ENCODE data around the gene CACNA1A. TPM values are rescaled to one million over a fixed set of nuclear protein-coding genes. Genes with fewer than 3 reads are reported as not detected.

Gene CACNA1A
- total RNA-seq, 1 donor, result 0.21 TPM

GRCh38 chr19:13220847-13221246 lies 285.4 kb downstream of the CACNA1A start:
- Histone ChIP-seq H3K9me3 (ENCODE audit: low read depth, low read length) (no peaks in the 10 kb centered on the region), H3K27me3 (ENCODE audit: insufficient read depth, low read length) (no peaks in the 10 kb centered on the region), H3K4me1 (ENCODE audit: insufficient read depth, low read length) (peaks cover 1% of the 10 kb centered on the region), H3K4me3 (ENCODE audit: low read length) (no peak overlapping the region)

- Histone ChIP-seq H3K27me3 (ENCODE audit: insufficient read depth, low read length) (no peaks in the 10 kb centered on the region), H3K4me3 (ENCODE audit: low read length) (no peak overlapping the region), H3K9me3 (ENCODE audit: low read depth, low read length) (no peaks in the 10 kb centered on the region), H3K4me1 (ENCODE audit: insufficient read depth, low read length) (peaks cover 7% of the 10 kb centered on the region)
Measured at GRCh38 chr19:13215572-13216380, 290.5 kb downstream of the CACNA1A start.

DNA sequence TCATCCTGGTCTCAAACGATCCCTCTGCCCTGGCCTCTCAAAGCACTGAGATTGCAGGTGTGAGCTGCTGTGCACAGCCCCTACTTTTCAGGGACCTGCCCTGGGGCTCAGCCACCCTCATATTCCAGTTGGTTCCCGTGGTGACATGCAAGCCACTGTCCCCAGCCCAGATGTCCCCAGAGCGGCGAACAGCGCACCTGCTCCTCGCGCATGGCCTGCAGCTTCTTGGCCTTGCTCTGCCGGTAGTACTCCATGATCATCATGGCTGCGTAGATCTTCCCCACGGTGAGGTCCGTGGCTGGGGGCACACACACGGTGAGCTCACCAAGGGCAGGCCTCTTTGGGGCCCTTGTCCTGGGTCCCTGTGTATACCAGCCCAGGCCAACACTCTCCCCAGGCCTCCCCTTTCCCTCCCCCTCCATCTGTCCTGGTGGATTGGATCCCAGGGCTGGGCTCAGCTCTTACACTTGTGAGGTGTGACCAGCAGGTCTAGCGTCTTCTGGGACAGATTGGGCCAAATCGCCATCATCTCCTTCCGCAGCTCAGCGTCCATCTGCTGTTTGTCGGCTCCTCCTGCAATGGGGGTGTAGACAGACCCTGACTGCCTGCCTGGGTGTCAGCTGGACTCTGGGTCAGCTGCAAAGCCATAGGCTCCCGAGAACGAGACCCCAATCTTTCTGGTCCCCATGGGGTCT lies 292.1 kb downstream of the CACNA1A start:
- peaks cover 17% of the 10 kb centered on the region for H3K4me1 ChIP-seq (ENCODE audit: insufficient read depth, low read length)
- H3K9me3 ChIP-seq (ENCODE audit: low read depth, low read length), result no peaks in the 10 kb centered on the region
- no peak overlapping the region for H3K4me3 ChIP-seq (ENCODE audit: low read length)
- no peaks in the 10 kb centered on the region for H3K27me3 ChIP-seq (ENCODE audit: insufficient read depth, low read length)

- Histone ChIP-seq H3K9me3 (ENCODE audit: low read depth, low read length) (no peaks in the 10 kb centered on the region), H3K27me3 (ENCODE audit: insufficient read depth, low read length) (no peaks in the 10 kb centered on the region), H3K4me3 (ENCODE audit: low read length) (no peak overlapping the region), H3K4me1 (ENCODE audit: insufficient read depth, low read length) (peaks cover 24% of the 10 kb centered on the region)
Measured at GRCh38 chr19:13212759-13213330, 293.4 kb downstream of the CACNA1A start.

DNA sequence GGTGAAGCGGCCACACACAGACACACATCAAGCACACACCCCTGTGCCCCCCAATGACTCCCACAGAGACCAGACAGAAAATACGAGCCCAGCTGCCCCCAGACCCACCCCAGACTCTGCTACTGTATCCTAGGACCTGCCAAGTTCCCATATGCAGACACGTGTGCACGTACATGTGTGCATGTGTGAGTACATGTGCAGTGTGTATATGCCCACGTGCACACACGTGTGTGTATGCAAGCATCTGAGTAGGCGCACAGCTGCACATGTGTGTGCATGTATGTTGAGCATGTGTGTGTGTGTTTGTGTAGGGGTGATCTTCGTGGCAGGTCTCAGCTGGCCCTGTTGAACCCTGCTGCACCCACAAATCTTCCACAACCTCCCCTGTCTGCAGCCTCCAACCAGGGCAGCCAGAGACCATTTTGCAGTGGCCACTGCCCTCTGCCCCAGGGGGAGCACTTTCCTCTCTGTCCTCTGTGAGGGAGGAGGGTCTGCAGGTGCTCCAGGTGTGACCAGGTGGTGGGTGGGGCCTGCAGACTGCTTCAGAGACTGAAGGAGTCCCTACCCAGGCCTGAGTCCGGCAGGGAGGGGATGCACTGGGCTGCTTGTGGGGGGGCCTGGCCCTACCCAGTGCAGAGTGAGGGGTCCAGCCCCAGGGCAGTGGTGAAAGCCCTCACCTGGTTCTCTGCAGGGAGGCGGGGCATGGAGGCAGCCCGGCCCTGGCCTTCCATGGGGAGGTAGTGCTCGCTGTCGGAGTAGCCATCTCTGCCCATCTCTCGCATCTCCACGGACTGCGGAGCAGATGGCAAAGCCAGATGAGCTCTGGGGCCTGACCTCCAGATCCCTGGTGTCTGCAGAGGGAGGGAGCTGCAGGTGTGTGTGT lies 294.6 kb downstream of the CACNA1A start:
- no peak overlapping the region for H3K4me3 ChIP-seq (ENCODE audit: low read length)
- no peaks in the 10 kb centered on the region for H3K27me3 ChIP-seq (ENCODE audit: insufficient read depth, low read length)
- H3K4me1 ChIP-seq (ENCODE audit: insufficient read depth, low read length), result peaks cover 28% of the 10 kb centered on the region
- no peaks in the 10 kb centered on the region for H3K9me3 ChIP-seq (ENCODE audit: low read depth, low read length)

DNA sequence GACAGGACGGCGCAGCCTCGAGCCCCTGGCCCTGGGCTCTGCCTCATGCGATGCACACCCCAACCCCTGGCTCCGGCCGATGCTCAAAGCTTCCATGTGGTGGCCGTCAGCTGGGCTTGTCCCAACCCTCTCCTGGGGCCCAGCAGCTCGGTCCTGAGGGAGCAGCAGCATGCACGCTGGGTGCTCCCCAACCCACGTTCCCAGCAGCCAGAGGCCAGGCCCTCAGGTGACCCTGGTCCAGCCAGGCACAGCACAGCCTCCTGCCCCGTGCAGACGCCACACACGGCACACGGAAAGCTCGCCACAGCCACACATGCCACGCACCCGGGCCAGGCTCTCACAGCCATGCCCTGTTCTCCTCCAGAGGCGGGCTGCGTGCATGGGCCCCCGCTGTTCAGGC lies 295.3 kb downstream of the CACNA1A start:
- no peaks in the 10 kb centered on the region for H3K27me3 ChIP-seq (ENCODE audit: insufficient read depth, low read length)
- no peak overlapping the region for H3K4me3 ChIP-seq (ENCODE audit: low read length)
- no peaks in the 10 kb centered on the region for H3K9me3 ChIP-seq (ENCODE audit: low read depth, low read length)
- H3K4me1 ChIP-seq (ENCODE audit: insufficient read depth, low read length), result peaks cover 27% of the 10 kb centered on the region

- Histone ChIP-seq H3K27me3 (ENCODE audit: insufficient read depth, low read length) (no peaks in the 10 kb centered on the region), H3K4me1 (ENCODE audit: insufficient read depth, low read length) (peaks cover 24% of the 10 kb centered on the region), H3K9me3 (ENCODE audit: low read depth, low read length) (no peaks in the 10 kb centered on the region), H3K4me3 (ENCODE audit: low read length) (no peak overlapping the region)
Measured at GRCh38 chr19:13210339-13210775, 295.9 kb downstream of the CACNA1A start.

DNA sequence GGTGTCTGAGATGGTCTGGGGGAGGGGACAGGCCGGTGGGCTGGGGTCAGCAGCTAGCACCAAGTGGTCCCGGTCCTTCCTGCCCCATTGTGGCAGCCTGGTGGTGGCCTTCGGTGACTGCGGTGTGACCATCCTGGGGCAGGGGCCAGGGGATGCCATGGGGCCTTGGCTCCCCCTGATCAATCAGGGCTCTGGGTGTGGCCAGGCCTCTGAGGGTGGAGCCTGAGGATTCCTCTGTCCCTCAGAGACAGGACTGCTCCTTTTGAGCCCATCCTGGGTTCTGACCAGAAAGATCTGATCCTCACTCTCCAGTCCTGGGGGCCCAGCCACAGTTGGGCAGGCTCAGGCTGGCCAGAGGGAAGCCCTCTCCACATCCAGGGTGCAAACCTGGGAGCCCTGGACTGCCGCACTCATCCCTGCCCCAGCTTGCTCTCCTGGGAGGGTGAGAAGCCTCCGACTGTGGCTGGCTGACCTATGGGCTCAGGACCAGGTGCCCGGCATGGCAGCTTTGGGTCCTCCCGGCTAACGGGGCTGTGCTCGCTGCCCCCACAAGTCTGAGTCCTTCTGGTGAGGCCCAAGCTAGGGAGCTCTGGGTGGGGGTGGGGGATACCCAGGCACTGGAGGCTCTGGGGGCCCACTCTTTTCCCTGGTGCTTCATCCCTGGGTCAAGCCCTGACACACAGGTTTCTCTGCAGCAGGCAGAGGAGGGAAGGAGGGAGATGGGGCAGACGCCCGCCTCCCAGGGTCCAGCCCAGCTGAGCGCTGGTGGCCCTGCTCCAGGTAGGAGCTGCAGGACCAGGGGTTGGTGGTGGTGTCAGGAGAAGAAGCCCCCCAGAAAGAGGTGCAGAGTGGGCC lies 296.6 kb downstream of the CACNA1A start:
- Histone ChIP-seq H3K27me3 (ENCODE audit: insufficient read depth, low read length) (no peaks in the 10 kb centered on the region), H3K4me3 (ENCODE audit: low read length) (no peak overlapping the region), H3K4me1 (ENCODE audit: insufficient read depth, low read length) (peaks cover 24% of the 10 kb centered on the region), H3K9me3 (ENCODE audit: low read depth, low read length) (no peaks in the 10 kb centered on the region)

DNA sequence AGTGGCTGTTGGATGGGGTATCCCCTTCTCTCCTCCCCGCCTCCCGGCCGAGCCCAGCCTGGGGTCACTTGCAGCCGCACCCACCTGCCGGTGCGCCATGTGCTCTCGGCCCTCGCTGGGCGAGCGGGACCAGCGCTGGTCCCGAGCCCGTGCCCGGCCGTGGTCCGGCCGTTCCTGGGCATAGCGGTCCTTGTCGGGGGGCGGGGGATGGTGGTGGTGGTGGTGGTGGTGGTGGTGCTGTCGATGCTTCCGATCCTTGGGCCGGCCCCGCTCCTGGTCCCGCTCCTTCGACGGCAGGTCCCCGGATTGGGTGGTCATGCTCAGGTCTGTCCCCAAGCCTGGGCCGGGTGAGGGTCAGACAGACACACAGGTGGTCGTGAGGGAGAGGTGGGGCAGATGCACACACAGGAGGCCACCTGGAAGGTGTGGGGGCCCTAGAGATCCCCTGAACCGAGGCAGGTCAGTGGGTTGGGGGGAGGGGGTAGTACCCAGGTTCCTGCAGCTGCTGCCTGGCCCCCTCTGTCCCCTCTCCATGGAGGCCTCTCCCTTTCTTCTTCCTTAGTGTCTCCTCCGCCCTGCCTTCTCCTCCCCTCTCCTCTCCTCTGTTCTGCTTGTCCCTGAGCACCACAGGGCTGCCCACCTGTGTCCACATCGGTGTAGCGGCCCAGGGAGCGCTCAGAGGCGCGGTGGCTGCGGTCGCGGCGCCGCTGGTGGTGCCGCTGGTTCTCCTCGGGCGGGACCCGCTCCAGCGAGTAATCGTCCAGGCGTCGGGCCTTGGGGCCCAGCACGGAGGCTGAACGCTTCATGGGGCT lies 297.4 kb downstream of the CACNA1A start:
- Histone ChIP-seq H3K9me3 (ENCODE audit: low read depth, low read length) (no peaks in the 10 kb centered on the region), H3K4me3 (ENCODE audit: low read length) (peak overlapping the region; percentile 29), H3K4me1 (ENCODE audit: insufficient read depth, low read length) (peaks cover 24% of the 10 kb centered on the region), H3K27me3 (ENCODE audit: insufficient read depth, low read length) (no peaks in the 10 kb centered on the region)

- Histone ChIP-seq H3K4me3 (ENCODE audit: low read length) (peak overlapping the region; percentile 29), H3K4me1 (ENCODE audit: insufficient read depth, low read length) (peaks cover 24% of the 10 kb centered on the region), H3K27me3 (ENCODE audit: insufficient read depth, low read length) (no peaks in the 10 kb centered on the region), H3K9me3 (ENCODE audit: low read depth, low read length) (no peaks in the 10 kb centered on the region)
Measured at GRCh38 chr19:13207846-13208671, 298.2 kb downstream of the CACNA1A start.

- peaks cover 24% of the 10 kb centered on the region for H3K4me1 ChIP-seq (ENCODE audit: insufficient read depth, low read length)
- H3K4me3 ChIP-seq (ENCODE audit: low read length), result peak overlapping the region; percentile 26
- no peaks in the 10 kb centered on the region for H3K27me3 ChIP-seq (ENCODE audit: insufficient read depth, low read length)
- H3K9me3 ChIP-seq (ENCODE audit: low read depth, low read length), result no peaks in the 10 kb centered on the region
Measured at GRCh38 chr19:13207237-13207845, 298.9 kb downstream of the CACNA1A start.

DNA sequence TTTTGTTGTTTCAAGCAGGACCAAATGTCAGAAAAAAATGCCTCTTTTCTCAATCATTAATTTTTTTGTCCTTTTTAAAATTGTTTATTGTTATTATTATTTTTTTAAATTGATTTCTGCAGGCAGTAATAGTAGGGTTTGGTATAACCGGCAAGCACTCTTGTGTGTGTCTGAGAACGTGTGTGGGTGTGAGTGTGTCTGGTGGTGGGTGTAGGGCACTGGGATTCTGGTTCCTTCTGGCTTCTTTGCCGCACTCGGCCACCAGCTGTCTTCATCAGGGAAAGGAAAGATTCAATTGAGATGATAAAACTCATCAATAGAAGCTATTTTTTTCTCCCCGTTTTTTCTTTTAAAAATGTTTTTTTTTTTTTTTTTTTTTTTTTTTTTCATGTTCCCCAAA lies 299.7 kb downstream of the CACNA1A start:
- Histone ChIP-seq H3K27me3 (ENCODE audit: insufficient read depth, low read length) (no peaks in the 10 kb centered on the region), H3K9me3 (ENCODE audit: low read depth, low read length) (no peaks in the 10 kb centered on the region), H3K4me3 (ENCODE audit: low read length) (no peak overlapping the region), H3K4me1 (ENCODE audit: insufficient read depth, low read length) (peaks cover 24% of the 10 kb centered on the region)
